Left lung (tissue), 10 donors: ENCODE data around the gene MC4R. TPM values are rescaled to one million over a fixed set of nuclear protein-coding genes. Genes with fewer than 3 reads are reported as not detected.
A peak's percentile ranks its signal among the peaks of the same experiment; 100 is the strongest.

Source experiments
- ATAC-seq: fragments of 200-7000 bp; cut with Tn5 transposase; one replicate; pipeline ENCODE4 v1.9.1; 2020; ENCODE audit warnings: moderate library complexity
- DNase-seq, 4 donors: peaks; one replicate each; pipeline ENCODE4 v3.0.0-alpha.2; 2013 to 2020
- H3K27ac ChIP-seq, 2 donors: fragments of 200-600 bp; sonication (generic) in 1 of 2; one replicate each; pipeline versions ENCODE4 v1.5.0 to v1.8.0; 2020 to 2021
- H3K27me3 ChIP-seq, 2 donors: fragments of 200-600 bp; sonication (generic) in 1 of 2; one replicate each; pipeline versions ENCODE4 v1.5.0 to v1.8.0; 2020 to 2021
- H3K36me3 ChIP-seq, 2 donors: fragments of 200-600 bp; sonication (generic) in 1 of 2; one replicate each; pipeline versions ENCODE4 v1.5.0 to v1.8.0; 2020 to 2021
- H3K4me1 ChIP-seq, 2 donors: fragments of 200-600 bp; one replicate each; pipeline ENCODE4 v1.8.0; 2021
- H3K4me3 ChIP-seq, 2 donors: fragments of 200-600 bp; sonication (generic) in 1 of 2; one replicate each; pipeline versions ENCODE4 v1.5.0 to v1.8.0; 2020 to 2021; ENCODE audit warnings: mild to moderate bottlenecking in 1 of 2
- H3K9me3 ChIP-seq, 2 donors: fragments of 200-600 bp; sonication (generic) in 1 of 2; one replicate each; pipeline versions ENCODE4 v1.5.0 to v1.8.0; 2020 to 2021
- CTCF ChIP-seq, 2 donors: fragments of 200-600 bp; sonication (generic) in 1 of 2; IDR thresholded peaks; one replicate each; pipeline versions ENCODE4 v1.5.0 to v1.8.0; 2021; ENCODE audit warnings: antibody characterized with exemption in 2 of 2
- intact Hi-C, 2 donors: fragments of 100-400 bp; cut with DNase I; formaldehyde crosslinking; loops; one replicate each; pipeline versions ENCODE4 v1.11.2 to v1.14.2; 2022
- polyA plus RNA-seq, 6 donors: library from polyadenylated mRNA; unstranded; fragments of 120-200 nt; gene quantifications; one replicate each; pipeline ENCODE4 v1.2.1, GENCODE V29; 2013; ENCODE audit not compliant: insufficient read length in 6 of 6
- total RNA-seq, 2 donors: library from RNA; stranded (reverse); fragmentation: NEBNext Ultra II Directional; extraction: Animal tissue kit (Norgen Biotek cat#: 25700); gene quantifications; one replicate each; pipeline ENCODE4 v1.2.1, GENCODE V29; 2021
- donor health status: DM: no; HTN: yes; CAD: no.
- donor health status: DM: no; HTN: no; CAD: no.

Gene MC4R
- total and polyA plus RNA-seq, 8 donors = 0.16 to 1.4 (median 0.73) TPM

GRCh38 chr18:60389314-60389713 lies 16.7 kb upstream of the MC4R start:
- intact Hi-C loops = no loop called here
- DNase-seq = no peak
- no peak for TF ChIP-seq CTCF (IDR thresholded peaks at IDR 0.05)

GRCh38 chr18:60385693-60386092 lies 13.1 kb upstream of the MC4R start:
- Histone ChIP-seq H3K36me3 (no peaks in the 10 kb centered on the region), H3K27me3 (no peaks in the 10 kb centered on the region), H3K9me3 (no peaks in the 10 kb centered on the region), H3K27ac (no peak overlapping the region), H3K4me1 (no peaks in the 10 kb centered on the region), H3K4me3 (no peak overlapping the region)
- intact Hi-C loops = no loop called here
- DNase-seq (no peak), ATAC-seq (no peak)
- no peak for TF ChIP-seq CTCF (IDR thresholded peaks at IDR 0.05)

More at GRCh38 chr18:60389314-60389713, 16.7 kb upstream of the MC4R start:
- Histone ChIP-seq H3K27me3 (no peaks in the 10 kb centered on the region), H3K4me1 (no peaks in the 10 kb centered on the region), H3K27ac (no peak overlapping the region), H3K9me3 (no peaks in the 10 kb centered on the region), H3K4me3 (no peak overlapping the region), H3K36me3 (no peaks in the 10 kb centered on the region)
- no peak for ATAC-seq

GRCh38 chr18:60383893-60384292 lies 11.3 kb upstream of the MC4R start:
- TF ChIP-seq CTCF (IDR thresholded peaks at IDR 0.05) = no peak
- intact Hi-C loops = no loop called here
- Histone ChIP-seq H3K27me3 (no peaks in the 10 kb centered on the region), H3K4me3 (no peak overlapping the region), H3K27ac (no peak overlapping the region), H3K4me1 (no peaks in the 10 kb centered on the region), H3K9me3 (no peaks in the 10 kb centered on the region), H3K36me3 (no peaks in the 10 kb centered on the region)
- DNase-seq (no peak), ATAC-seq (peak; percentile 91)

GRCh38 chr18:60377778-60378469 lies 5.3 kb upstream of the MC4R start:
- Histone ChIP-seq H3K9me3 (peaks cover 0 to 1% of the 10 kb centered on the region in 2 donors), H3K27me3 (no peaks in the 10 kb centered on the region), H3K4me3 (no peak overlapping the region), H3K4me1 (no peaks in the 10 kb centered on the region), H3K36me3 (no peaks in the 10 kb centered on the region), H3K27ac (peak overlapping the region in 1 of 2 donors; percentile 50)
- ATAC-seq (peak; percentile 86), DNase-seq (peak in 1 of 4 donors; percentile 9)
- TF ChIP-seq CTCF (IDR thresholded peaks at IDR 0.05) = no peak
- intact Hi-C loops = no loop called here

- peaks cover 0 to 1% of the 10 kb centered on the region in 2 donors for H3K9me3 ChIP-seq
- H3K36me3 ChIP-seq = no peaks in the 10 kb centered on the region
- intact Hi-C loops = no loop called here
- H3K27me3 ChIP-seq = no peaks in the 10 kb centered on the region
- ATAC-seq (no peak), DNase-seq (peak in 1 of 4 donors; percentile 13)
- no peak overlapping the region for H3K4me3 ChIP-seq
- H3K27ac ChIP-seq = no peak overlapping the region
- TF ChIP-seq CTCF (IDR thresholded peaks at IDR 0.05) = no peak
- no peaks in the 10 kb centered on the region for H3K4me1 ChIP-seq
Measured at GRCh38 chr18:60372132-60372531, 443 bp downstream of the MC4R start.
